Measurements from ENCODE around the gene CDV3.
A peak's percentile ranks its signal among the peaks of the same experiment; 100 is the strongest.
"Not testable (repeated sequence)": the region's sequence is repeated elsewhere in the genome, so short reads cannot be mapped to it uniquely, and the experiment has no call there.

CDV3 gene, protein sequence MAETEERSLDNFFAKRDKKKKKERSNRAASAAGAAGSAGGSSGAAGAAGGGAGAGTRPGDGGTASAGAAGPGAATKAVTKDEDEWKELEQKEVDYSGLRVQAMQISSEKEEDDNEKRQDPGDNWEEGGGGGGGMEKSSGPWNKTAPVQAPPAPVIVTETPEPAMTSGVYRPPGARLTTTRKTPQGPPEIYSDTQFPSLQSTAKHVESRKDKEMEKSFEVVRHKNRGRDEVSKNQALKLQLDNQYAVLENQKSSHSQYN

GRCh38 chr3:133573629-133574194, at the start of gene CDV3:
Gene CDV3 (plus strand): TSS chr3:133573686. CDS start chr3:133574045, 359 bp downstream.
- DNase-seq (ENCODE audit: low spot score), result no peak

GRCh38 chr3:133523758-133524157, 49.7 kb upstream of the CDV3 start:
- DNase-seq (ENCODE audit: low spot score), result not testable (repeated sequence)

- no peak for DNase-seq (ENCODE audit: low spot score)
Observed at GRCh38 chr3:133525435-133525834, 48.1 kb upstream of the CDV3 start.

DNA sequence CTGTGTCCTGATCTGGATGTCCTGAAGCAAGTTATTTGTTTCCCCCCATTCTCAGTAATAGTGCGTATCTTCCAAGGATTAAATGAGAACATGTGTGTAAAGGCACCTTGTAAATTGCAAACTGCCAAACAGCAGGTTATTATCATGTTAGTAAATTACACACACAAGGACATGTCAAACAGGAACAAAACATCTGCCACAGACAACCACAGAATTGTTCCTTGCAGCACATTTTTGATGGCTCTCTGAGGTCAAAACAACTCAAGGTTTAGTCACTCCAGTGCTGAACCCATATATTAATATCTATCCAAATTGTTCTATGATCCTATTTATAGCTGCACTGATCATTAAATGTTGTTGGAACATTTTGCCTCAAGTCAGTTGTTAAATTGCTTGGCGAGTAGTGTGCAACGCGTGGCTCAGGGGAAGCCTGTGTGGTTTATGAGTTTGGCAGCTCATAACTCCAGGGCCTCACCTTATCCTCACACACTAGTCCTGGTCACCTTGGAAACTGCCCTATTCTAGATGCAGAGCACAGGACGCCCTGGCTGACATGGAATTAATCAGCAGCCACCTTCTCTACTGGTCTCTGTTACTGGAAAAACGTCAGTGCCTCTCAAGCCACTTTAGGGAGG, 46.3 kb upstream of the CDV3 start:
- no peak for DNase-seq (ENCODE audit: low spot score)

DNA sequence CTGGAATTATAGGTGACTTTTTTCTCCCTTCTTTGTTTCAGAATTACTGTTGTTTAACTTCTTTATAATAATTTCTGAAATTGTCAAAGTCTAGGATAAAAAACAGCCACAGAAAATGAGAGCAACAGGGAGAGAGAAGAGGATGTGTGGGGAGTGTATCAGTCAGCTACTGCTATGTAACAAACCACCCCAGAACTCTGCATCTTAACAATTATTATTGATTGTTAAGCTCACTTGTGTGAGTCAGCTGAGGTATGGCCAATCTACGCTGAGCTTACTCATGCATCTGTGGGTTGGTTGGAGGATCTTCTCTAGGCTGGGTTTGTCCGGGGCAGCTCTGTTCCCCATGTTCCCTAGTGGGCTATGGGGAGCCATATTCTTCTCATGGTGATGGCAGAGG, 43.7 kb upstream of the CDV3 start:
- no peak for DNase-seq (ENCODE audit: low spot score)

GRCh38 chr3:133531981-133532380, 41.5 kb upstream of the CDV3 start:
- DNase-seq (ENCODE audit: low spot score), result no peak

DNA sequence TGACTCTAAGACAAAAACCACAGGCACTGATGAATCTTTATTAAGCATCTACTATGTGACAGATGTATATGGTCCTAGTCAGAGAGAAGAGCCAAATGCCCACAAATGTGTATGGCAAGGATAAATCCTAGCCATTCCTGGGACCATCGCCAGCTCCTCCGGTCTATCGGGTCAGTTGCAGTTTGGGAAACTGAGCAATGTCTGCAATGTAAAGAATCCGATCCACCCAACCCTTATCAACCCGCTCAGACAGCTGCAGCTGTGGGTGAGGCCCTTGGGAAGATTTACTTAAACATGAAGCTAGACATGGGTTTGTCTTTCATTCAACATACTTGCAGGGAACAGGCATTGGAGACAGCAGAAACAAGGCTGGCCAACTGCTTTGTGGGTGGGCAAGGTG, 40.5 kb upstream of the CDV3 start:
- no peak for DNase-seq (ENCODE audit: low spot score)

GRCh38 chr3:133535971-133536881, 37.3 kb upstream of the CDV3 start:
- DNase-seq (ENCODE audit: low spot score), result peak; percentile 90

DNA sequence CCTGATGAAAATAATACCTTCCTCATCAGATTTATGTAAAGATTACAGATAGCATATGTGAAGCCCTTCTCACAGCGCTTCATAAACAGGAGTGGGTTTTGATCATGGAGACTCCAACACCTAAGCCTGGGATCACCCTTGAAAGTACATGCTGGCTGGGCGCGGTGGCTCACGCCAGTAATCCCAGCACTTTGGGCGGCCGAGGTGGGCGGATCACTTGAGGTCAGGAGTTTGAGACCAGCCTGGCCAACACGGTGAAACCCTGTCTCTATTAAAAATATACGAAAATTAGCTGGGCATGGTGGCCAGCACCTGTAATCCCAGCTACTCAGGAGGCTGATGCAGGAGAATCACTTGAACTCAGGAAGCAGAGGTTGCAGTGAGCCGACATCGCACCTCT, 36.4 kb upstream of the CDV3 start:
- DNase-seq (ENCODE audit: low spot score), result not testable (repeated sequence)

DNA sequence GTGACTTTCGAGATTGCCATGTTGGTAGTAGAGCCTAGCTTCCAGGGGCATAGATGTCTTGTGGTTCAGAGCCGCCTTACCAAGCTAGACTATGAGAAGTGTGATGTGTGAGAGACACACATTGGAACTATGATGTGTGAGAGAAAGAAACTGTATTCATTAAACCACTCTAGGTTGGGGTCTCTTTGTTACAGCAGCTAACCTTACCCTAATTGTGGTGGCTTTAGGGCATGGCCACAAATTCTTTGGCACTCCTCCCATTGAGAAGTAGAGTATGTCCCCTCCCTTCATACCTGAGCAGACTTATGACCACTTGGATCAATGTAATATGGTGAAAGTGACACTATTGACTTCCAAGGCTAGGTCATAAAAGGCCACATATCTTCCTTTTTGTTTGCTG, 35.3 kb upstream of the CDV3 start:
- no peak for DNase-seq (ENCODE audit: low spot score)

DNA sequence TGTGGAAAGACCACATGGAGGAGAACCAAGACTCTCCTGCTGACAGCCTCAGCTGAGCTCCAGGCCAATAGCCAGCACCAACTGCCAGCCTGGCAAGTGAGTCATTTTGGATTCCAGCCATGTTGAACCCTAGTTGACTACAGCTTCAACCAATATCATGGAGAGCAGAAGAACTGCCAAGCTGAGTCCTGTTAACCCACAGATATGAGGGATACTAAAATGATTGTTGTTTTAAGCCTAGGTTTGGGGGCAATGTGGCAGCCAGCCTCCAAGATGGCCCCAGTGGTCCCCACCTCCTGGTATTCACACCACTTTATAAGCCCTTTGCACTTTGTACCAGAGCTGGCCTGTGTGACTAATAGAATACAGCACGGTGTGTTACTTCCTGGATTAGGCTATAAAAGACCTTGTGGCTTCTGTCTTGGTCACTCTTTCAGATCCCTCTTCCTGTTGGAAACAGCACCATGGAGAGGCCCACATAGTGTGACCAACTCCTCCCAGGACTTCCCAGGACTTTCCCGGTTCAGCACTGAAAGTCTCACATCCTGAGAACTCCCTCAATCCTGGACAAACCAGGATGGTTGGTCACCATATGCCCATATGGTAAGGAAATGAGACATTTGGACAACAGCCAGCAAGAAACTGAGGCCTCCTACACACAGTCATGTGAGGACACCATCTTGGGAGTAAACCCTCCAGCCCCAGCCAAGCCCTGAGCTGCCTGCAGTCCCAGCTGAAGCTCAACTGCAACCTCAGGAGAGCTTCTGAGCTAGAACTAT, 32.4 kb upstream of the CDV3 start:
- no peak for DNase-seq (ENCODE audit: low spot score)

DNA sequence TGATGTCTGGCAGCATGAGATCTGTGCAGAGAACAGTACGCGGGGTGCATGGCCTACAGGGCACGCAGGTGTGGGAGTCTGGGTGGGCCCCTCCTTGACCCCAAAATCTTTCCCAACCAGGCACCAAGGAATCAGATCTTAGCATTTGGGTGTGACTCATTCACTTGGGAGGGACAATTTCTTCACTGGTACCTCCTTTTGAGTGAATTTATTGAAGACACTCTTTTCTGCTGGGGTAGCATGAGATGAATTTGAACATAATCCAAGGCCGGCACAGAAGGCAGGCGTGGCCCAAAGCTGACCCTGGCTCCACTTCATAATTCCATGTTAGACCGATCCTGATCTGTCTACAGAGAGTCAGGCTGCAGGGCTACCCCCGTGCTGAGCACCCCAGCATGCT, 30.6 kb upstream of the CDV3 start:
- no peak for DNase-seq (ENCODE audit: low spot score)

GRCh38 chr3:133544983-133545382, 28.5 kb upstream of the CDV3 start:
- DNase-seq (ENCODE audit: low spot score), result not testable (repeated sequence)

GRCh38 chr3:133547432-133548041, 25.9 kb upstream of the CDV3 start:
- DNase-seq (ENCODE audit: low spot score), result no peak

- no peak for DNase-seq (ENCODE audit: low spot score)
Observed at GRCh38 chr3:133548090-133548489, 25.4 kb upstream of the CDV3 start.

DNA sequence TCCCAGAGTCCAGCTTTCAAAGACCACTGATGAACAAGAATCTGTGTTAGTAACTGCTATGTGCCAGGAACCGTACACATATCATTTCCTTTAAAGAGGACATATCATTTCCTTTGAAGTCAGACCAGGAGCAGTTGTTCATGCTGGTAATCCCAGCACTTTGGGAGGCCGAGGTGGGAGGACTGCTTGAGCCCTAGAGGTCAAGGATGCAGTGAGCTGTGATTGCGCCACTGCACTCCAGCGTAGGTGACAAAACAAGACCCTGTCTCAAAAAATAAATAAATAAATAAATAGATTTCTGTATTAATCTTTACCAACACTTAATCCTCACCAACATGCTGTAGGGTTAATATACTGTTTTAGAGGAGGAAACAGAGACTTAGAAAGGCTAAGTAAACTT, 23.9 kb upstream of the CDV3 start:
- no peak for DNase-seq (ENCODE audit: low spot score)

- DNase-seq (ENCODE audit: low spot score), result not testable (repeated sequence)
Observed at GRCh38 chr3:133551589-133551988, 21.9 kb upstream of the CDV3 start.

- DNase-seq (ENCODE audit: low spot score), result no peak
Observed at GRCh38 chr3:133561679-133562078, 11.8 kb upstream of the CDV3 start.

DNA sequence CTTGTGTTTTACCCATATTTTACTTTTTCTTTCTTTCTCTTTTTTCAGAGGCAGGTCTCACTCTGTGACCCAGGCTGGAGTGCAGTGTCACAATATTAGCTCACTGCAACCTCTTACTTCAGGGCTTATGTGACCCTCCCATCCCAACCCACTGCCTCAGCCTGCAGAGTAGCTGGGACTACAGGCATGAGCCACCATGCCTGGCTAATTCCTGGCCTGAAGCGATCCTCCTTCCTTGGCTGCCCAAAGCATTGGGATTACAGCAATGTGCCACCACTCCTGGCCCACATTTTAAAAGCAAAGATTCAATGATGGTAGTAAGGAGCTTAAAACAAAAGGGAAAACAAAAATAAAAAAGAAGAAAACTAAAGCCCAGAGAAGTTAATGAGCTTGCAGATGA, 11.1 kb upstream of the CDV3 start:
- DNase-seq (ENCODE audit: low spot score), result no peak

GRCh38 chr3:133563186-133563591, 10.3 kb upstream of the CDV3 start:
- DNase-seq (ENCODE audit: low spot score), result no peak

DNA sequence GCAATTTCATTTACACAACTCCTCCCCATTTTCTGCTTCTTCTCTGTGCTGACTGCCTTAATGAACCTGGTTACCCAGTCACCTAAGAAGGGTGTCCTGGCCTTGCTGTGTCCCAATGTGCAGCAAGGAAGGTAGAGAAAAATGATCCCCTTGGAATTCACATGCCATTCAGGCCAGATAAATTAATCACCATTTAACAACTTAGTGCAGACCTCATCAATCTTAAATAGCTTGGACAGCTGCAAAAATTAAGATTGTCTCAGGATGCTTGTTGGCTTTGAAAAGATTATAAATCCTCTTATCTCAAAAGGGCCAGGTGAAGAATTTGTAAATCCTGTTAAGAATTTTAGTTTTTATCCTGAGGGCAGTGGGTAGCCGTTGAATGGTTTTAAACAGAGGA, 9.7 kb upstream of the CDV3 start:
- DNase-seq (ENCODE audit: low spot score), result no peak
